ENCODE results near the gene ANO7.

Gene ANO7

GRCh38 chr2:241185961-241186360 lies 2.5 kb upstream of the ANO7 start:
- H3K27ac ChIP-seq (ENCODE audit: low read length) = no peak overlapping the region
- H3K4me1 ChIP-seq (ENCODE audit: low read length) = no peaks in the 10 kb centered on the region
- H3K4me2 ChIP-seq (ENCODE audit: low read depth, low read length) = no peak overlapping the region
- TF ChIP-seq EZH2phosphoT487 (IDR thresholded peaks at IDR 0.05; ENCODE audit: low read length) = no peak
- no peak for TF ChIP-seq CTCF (IDR thresholded peaks at IDR 0.05; ENCODE audit: low read length)
- TF ChIP-seq EZH2 (optimal IDR thresholded peaks at IDR 0.05; ENCODE audit: low read depth, low read length) = no peak
- no peaks in the 10 kb centered on the region for H3K9me2 ChIP-seq (replicated peaks; ENCODE audit: insufficient read depth, low read length)
- H3K4me3 ChIP-seq (ENCODE audit: low read length) = no peak overlapping the region
- H3F3A ChIP-seq (ENCODE audit: insufficient read depth, low read length) = no peaks in the 10 kb centered on the region
- H3K9me3 ChIP-seq (replicated peaks; ENCODE audit: insufficient read depth, low read length) = no peaks in the 10 kb centered on the region
- H3K27me3 ChIP-seq (replicated peaks; ENCODE audit: insufficient read depth, low read length) = no peaks in the 10 kb centered on the region; the same call in 1 of the 2 replicates
- DNase-seq = no peak
- H3K79me2 ChIP-seq (ENCODE audit: low read length) = no peaks in the 10 kb centered on the region
- H4K20me1 ChIP-seq (ENCODE audit: insufficient read depth, low read length) = no peaks in the 10 kb centered on the region
- no peak overlapping the region for H2AFZ ChIP-seq (ENCODE audit: low read length)
- H3K36me3 ChIP-seq (replicated peaks; ENCODE audit: insufficient read depth, low read length) = no peaks in the 10 kb centered on the region
- no peak overlapping the region for H3K9ac ChIP-seq (ENCODE audit: low read length)

GRCh38 chr2:241187101-241187917 lies 1.2 kb upstream of the ANO7 start:
- Histone ChIP-seq H3K9me3 (replicated peaks; ENCODE audit: insufficient read depth, low read length) (no peaks in the 10 kb centered on the region), H3K4me3 (ENCODE audit: low read length) (no peak overlapping the region), H3K79me2 (ENCODE audit: low read length) (no peaks in the 10 kb centered on the region), H4K20me1 (ENCODE audit: insufficient read depth, low read length) (no peaks in the 10 kb centered on the region), H3K4me1 (ENCODE audit: low read length) (no peaks in the 10 kb centered on the region), H3K36me3 (replicated peaks; ENCODE audit: insufficient read depth, low read length) (no peaks in the 10 kb centered on the region), H3K9me2 (replicated peaks; ENCODE audit: insufficient read depth, low read length) (no peaks in the 10 kb centered on the region), H3K9ac (ENCODE audit: low read length) (no peak overlapping the region), H3K4me2 (ENCODE audit: low read depth, low read length) (no peak overlapping the region), H3K27me3 (replicated peaks; ENCODE audit: insufficient read depth, low read length) (no peaks in the 10 kb centered on the region; the same call in 1 of the 2 replicates), H2AFZ (ENCODE audit: low read length) (no peak overlapping the region), H3F3A (ENCODE audit: insufficient read depth, low read length) (no peaks in the 10 kb centered on the region), H3K27ac (ENCODE audit: low read length) (no peak overlapping the region)
- no peak for TF ChIP-seq EZH2 (optimal IDR thresholded peaks at IDR 0.05; ENCODE audit: low read depth, low read length)
- no peak for TF ChIP-seq CTCF (IDR thresholded peaks at IDR 0.05; ENCODE audit: low read length)
- no peak for TF ChIP-seq EZH2phosphoT487 (IDR thresholded peaks at IDR 0.05; ENCODE audit: low read length)
- no peak for DNase-seq

GRCh38 chr2:241187918-241188234 lies 601 bp upstream of the ANO7 start:
- no peaks in the 10 kb centered on the region for H3F3A ChIP-seq (ENCODE audit: insufficient read depth, low read length)
- H3K9ac ChIP-seq (ENCODE audit: low read length) = no peak overlapping the region
- no peaks in the 10 kb centered on the region for H3K9me3 ChIP-seq (replicated peaks; ENCODE audit: insufficient read depth, low read length)
- no peak overlapping the region for H3K27ac ChIP-seq (ENCODE audit: low read length)
- H3K9me2 ChIP-seq (replicated peaks; ENCODE audit: insufficient read depth, low read length) = no peaks in the 10 kb centered on the region
- no peak overlapping the region for H3K4me3 ChIP-seq (ENCODE audit: low read length)
- H4K20me1 ChIP-seq (ENCODE audit: insufficient read depth, low read length) = no peaks in the 10 kb centered on the region
- no peaks in the 10 kb centered on the region; the same call in 1 of the 2 replicates for H3K27me3 ChIP-seq (replicated peaks; ENCODE audit: insufficient read depth, low read length)
- H3K4me2 ChIP-seq (ENCODE audit: low read depth, low read length) = no peak overlapping the region
- H2AFZ ChIP-seq (ENCODE audit: low read length) = no peak overlapping the region
- no peaks in the 10 kb centered on the region for H3K79me2 ChIP-seq (ENCODE audit: low read length)
- H3K4me1 ChIP-seq (ENCODE audit: low read length) = no peaks in the 10 kb centered on the region
- DNase-seq = no peak
- no peaks in the 10 kb centered on the region for H3K36me3 ChIP-seq (replicated peaks; ENCODE audit: insufficient read depth, low read length)
- no peak for TF ChIP-seq CTCF (IDR thresholded peaks at IDR 0.05; ENCODE audit: low read length)
- TF ChIP-seq EZH2phosphoT487 (IDR thresholded peaks at IDR 0.05; ENCODE audit: low read length) = no peak
- no peak for TF ChIP-seq EZH2 (optimal IDR thresholded peaks at IDR 0.05; ENCODE audit: low read depth, low read length)

Measured in MM.1S (cell line).